Measurements from ENCODE around the gene CCDC159. TPM values are rescaled to one million over a fixed set of nuclear protein-coding genes. Genes with fewer than 3 reads are reported as not detected.

Gene CCDC159
- total RNA-seq, 6 experiments from 2014 or later, result 7.7 to 11.8 (median 10.4) TPM

- H3K27ac Mint-ChIP-seq, result peak overlapping the region; percentile 94
- DNase-seq, result no peak
- no peak for TF ChIP-seq CTCF (IDR thresholded peaks at IDR 0.05)
- peaks cover 54% of the 10 kb centered on the region for H3K4me1 Mint-ChIP-seq (ENCODE audit: low read depth)
- H3K36me3 Mint-ChIP-seq (ENCODE audit: low read depth), result no peaks in the 10 kb centered on the region; the same call in 1 of the 2 replicates
- no peaks in the 10 kb centered on the region; the same call in 1 of the 2 replicates for H3K27me3 Mint-ChIP-seq (ENCODE audit: insufficient read depth)
- no peaks in the 10 kb centered on the region for H3K9me3 Mint-ChIP-seq
- H3K4me3 Mint-ChIP-seq, result peak overlapping the region; percentile 90
These were observed 33.6 kb downstream of the CCDC159 start for GRCh38 chr19:11379857-11380350.

DNA sequence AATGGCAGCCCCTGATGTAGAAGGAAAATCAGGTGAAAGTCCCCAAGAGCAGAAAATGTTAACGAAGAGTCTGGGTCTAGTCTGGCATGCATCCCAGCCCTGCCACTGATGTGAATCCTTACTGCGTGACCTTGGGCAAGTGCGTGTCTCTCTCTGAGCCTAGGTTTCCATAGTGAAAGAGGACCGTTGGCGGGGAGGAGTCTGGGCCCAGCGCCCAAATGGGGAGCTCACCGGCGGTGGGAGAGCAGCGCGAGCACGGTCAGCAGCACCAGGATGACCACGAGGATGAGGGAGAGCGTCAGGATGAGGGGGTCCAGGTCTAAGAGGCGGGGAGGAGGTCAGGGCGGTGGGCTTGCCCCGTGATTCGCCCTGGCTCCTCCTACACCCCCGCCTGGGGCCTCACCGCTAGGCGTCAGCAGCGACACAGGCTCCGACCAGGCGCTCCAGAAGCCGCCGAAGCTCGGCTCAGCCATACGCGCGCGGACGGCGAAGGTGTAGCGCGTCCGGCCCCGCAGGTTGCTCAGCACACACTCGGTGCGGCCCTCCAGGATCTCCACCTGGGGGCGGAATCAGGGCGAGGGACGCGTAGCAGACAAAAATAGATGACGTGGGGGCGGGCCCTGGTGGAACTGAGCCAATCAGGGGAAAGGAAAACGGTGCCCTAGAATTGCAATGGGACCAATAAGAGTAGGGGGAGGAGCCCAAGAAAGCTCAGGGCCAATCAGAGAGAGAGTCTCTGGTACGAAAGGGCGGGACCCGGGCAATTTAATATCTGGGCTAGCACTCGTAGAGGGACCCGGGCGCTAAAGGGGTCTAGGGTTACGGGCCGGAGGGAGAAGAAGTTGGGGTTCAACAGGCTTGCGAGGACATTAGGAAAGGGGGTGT, 34.6 kb downstream of the CCDC159 start:
- peak overlapping the region; percentile 94 for H3K27ac Mint-ChIP-seq
- H3K4me3 Mint-ChIP-seq, result peak overlapping the region; percentile 90
- H3K4me1 Mint-ChIP-seq (ENCODE audit: low read depth), result peaks cover 54% of the 10 kb centered on the region

DNA sequence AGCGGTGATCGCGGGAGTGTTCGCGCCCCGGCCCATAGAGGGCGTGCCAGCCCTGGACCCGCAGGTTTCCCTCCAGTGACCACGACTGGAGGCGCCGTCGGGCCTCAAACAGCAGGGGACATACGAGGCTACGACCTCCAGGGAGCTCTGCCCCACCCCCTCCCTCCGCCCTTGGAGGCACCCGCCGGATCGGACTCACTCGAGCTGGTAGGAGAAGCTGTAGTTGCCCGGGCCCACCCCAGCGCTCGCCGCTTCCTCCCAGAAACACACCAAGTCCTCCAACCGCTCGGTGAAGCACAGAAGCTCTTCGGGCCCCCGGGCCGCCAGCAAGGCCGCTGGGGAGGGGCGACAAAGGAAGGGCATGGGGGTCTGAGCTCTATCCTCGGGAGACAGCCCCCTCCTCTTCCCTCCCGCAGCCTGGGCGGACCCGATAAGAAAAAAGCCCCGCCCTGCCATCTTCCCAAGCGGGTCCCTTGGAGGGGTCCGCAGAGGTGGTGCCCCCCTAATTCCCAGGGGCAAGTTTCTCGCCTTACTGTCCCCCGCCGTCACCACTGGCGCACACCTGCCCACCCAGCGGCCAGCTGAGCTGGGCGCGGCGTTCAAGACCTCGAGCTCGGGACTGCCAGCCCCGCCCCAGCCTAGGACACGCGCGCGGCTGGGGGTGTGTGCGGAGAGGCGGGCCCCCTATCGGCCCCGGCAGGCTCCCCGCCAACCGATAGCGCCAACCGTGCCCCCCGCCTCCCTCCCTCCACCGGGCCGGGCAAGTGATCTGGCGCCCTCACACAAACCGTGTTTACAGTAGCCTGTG, 36.8 kb downstream of the CCDC159 start:
- Mint-ChIP-seq H3K36me3 (ENCODE audit: low read depth) (no peaks in the 10 kb centered on the region), H3K9me3 (no peaks in the 10 kb centered on the region), H3K4me1 (ENCODE audit: low read depth) (peaks cover 34% of the 10 kb centered on the region), H3K4me3 (peak overlapping the region; percentile 90), H3K27me3 (ENCODE audit: insufficient read depth) (no peaks in the 10 kb centered on the region), H3K27ac (peak overlapping the region; percentile 69)
- peak; percentile 79 for TF ChIP-seq CTCF (IDR thresholded peaks at IDR 0.05)
- DNase-seq, result peak; percentile 15

More for the DNA sequence above, 34.6 kb downstream of the CCDC159 start:
- H3K9me3 Mint-ChIP-seq, result no peaks in the 10 kb centered on the region
- peak; percentile 97 for DNase-seq
- TF ChIP-seq CTCF (IDR thresholded peaks at IDR 0.05), result peak; percentile 83
- H3K36me3 Mint-ChIP-seq (ENCODE audit: low read depth), result no peaks in the 10 kb centered on the region; the same call in 1 of the 2 replicates
- no peaks in the 10 kb centered on the region; the same call in 1 of the 2 replicates for H3K27me3 Mint-ChIP-seq (ENCODE audit: insufficient read depth)

- no peaks in the 10 kb centered on the region for H3K27me3 Mint-ChIP-seq (ENCODE audit: insufficient read depth)
- H3K4me3 Mint-ChIP-seq, result peak overlapping the region; percentile 90; the same call in 1 of the 2 replicates
- no peak for TF ChIP-seq CTCF (IDR thresholded peaks at IDR 0.05)
- H3K9me3 Mint-ChIP-seq, result no peaks in the 10 kb centered on the region
- H3K27ac Mint-ChIP-seq, result no peak overlapping the region
- DNase-seq, result no peak
- H3K36me3 Mint-ChIP-seq (ENCODE audit: low read depth), result no peaks in the 10 kb centered on the region
- H3K4me1 Mint-ChIP-seq (ENCODE audit: low read depth), result peaks cover 29% of the 10 kb centered on the region
These were observed 37.4 kb downstream of the CCDC159 start for GRCh38 chr19:11383706-11384048.

DNA sequence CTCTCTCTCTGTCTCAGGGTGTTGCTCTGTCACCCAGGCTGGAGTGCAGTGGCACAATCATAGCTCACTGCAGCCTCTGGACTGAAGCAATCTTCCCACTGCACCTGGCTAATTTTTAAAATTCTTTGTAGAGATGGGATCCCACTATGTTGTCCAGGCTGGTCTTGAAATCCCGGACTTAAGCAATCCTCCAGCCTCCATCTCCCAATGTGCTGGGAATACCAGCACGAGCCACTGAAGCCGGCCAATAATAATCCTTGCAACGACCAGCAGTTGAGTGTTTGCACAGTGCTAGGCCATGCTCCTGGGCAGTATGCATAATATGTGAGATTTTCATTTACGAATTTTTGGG, 38.4 kb downstream of the CCDC159 start:
- TF ChIP-seq CTCF (IDR thresholded peaks at IDR 0.05), result no peak
- H3K36me3 Mint-ChIP-seq (ENCODE audit: low read depth), result no peaks in the 10 kb centered on the region
- DNase-seq, result no peak
- no peaks in the 10 kb centered on the region for H3K9me3 Mint-ChIP-seq
- H3K4me3 Mint-ChIP-seq, result peak overlapping the region; percentile 90; the same call in 1 of the 2 replicates
- no peak overlapping the region for H3K27ac Mint-ChIP-seq
- no peaks in the 10 kb centered on the region for H3K27me3 Mint-ChIP-seq (ENCODE audit: insufficient read depth)
- peaks cover 24% of the 10 kb centered on the region for H3K4me1 Mint-ChIP-seq (ENCODE audit: low read depth)

Measured in HFFc6 (cell line).